ENCODE data around the gene TCHH. TPM values are rescaled to one million over a fixed set of nuclear protein-coding genes. Genes with fewer than 3 reads are reported as not detected.

Gene TCHH
- total and polyA plus RNA-seq, 2 donors (not counting 3 experiments of a cell fraction or from before 2014, with no cell fraction given), result not detected

- no peaks in the 10 kb centered on the region for H3K36me3 ChIP-seq (ENCODE audit: control insufficient read depth in 2 of 2, extremely low read depth in 1 of 2, insufficient read depth in 2 of 2, low read length in 2 of 2)
- no peak overlapping the region for H3K4me2 ChIP-seq (ENCODE audit: insufficient read depth, low read length)
- no peaks in the 10 kb centered on the region for H3K9me1 ChIP-seq (replicated peaks; ENCODE audit: control insufficient read depth, extremely low read depth, insufficient read depth, low read length)
- intact Hi-C loops (cut with micrococcal nuclease), result no loop called here
- H3K9me3 ChIP-seq (replicated peaks; ENCODE audit: control insufficient read depth, insufficient read depth, low read length), result no peaks in the 10 kb centered on the region
- no peaks in the 10 kb centered on the region for H3K79me2 ChIP-seq (ENCODE audit: control insufficient read depth, insufficient read depth, low read length)
- FAIRE-seq (no peak), DNase-seq (ENCODE audit: low read depth, low spot score) (no peak)
- H3K9ac ChIP-seq (replicated peaks; ENCODE audit: extremely low read depth, insufficient read depth, low read length), result no peak overlapping the region
- H3K27ac ChIP-seq (ENCODE audit: insufficient read depth, low read depth, low read length), result no peak overlapping the region
- peaks cover 2% of the 10 kb centered on the region in 2 experiments for H3K27me3 ChIP-seq (ENCODE audit: control insufficient read depth in 2 of 2, insufficient read depth in 2 of 2, low read length in 2 of 2)
- BruUV-seq (replicated peaks), result no TSS peak
- no peak for TF ChIP-seq POLR2AphosphoS5 (IDR thresholded peaks at IDR 0.05; ENCODE audit: insufficient read depth, low read depth, low read length)
- no peak for TF ChIP-seq EZH2 (IDR thresholded peaks at IDR 0.05; ENCODE audit: borderline replicate concordance, low read depth, low read length, severe bottlenecking)
- TF ChIP-seq JUN (IDR thresholded peaks at IDR 0.05; ENCODE audit: borderline replicate concordance, insufficient read depth, insufficient read length, low read depth), result no peak
- TF ChIP-seq CTCF (IDR thresholded peaks at IDR 0.05; ENCODE audit: extremely low read depth in 1 of 2, insufficient read depth in 1 of 2, low read depth in 1 of 2, low read length in 2 of 2), result no peak
- dilution Hi-C loops (cut with MboI; ENCODE audit: extremely low pct_ligation_motif_present, low sequenced_read_pairs), result no loop called here
- H4K20me1 ChIP-seq (replicated peaks; ENCODE audit: control insufficient read depth, extremely low read depth, insufficient read depth, low read length), result no peaks in the 10 kb centered on the region
- no peaks in the 10 kb centered on the region for H3K4me1 ChIP-seq (ENCODE audit: control insufficient read depth, extremely low read depth, insufficient read depth, low read length)
- no peak overlapping the region for H2AFZ ChIP-seq (ENCODE audit: low read depth, low read length)
- ChIA-PET POLR2A (no interaction called here), CTCF (no interaction called here)
- H3K4me3 ChIP-seq (replicated peaks in 1 of 3; ENCODE audit: insufficient read depth in 1 of 3, low read depth in 1 of 3, low read length in 3 of 3), result no peak overlapping the region
These were observed 18.3 kb downstream of the TCHH start for GRCh38 chr1:152096931-152097330.

- no peak within 1 kb of the TSS for H3K4me2 ChIP-seq (ENCODE audit: insufficient read depth, low read length)
- no peak within 1 kb of the TSS for H3K27ac ChIP-seq (ENCODE audit: insufficient read depth, low read depth, low read length)
- BruUV-seq (replicated peaks), result no TSS peak
- FAIRE-seq (no peak), DNase-seq (ENCODE audit: low read depth, low spot score) (no peak)
- no peak within 1 kb of the TSS for H3K9ac ChIP-seq (replicated peaks; ENCODE audit: extremely low read depth, insufficient read depth, low read length)
- H3K9me3 ChIP-seq (replicated peaks; ENCODE audit: control insufficient read depth, insufficient read depth, low read length), result no peaks in the 10 kb centered on the region
- CTCF ChIA-PET, result no interaction called here
- TF ChIP-seq CTCF (IDR thresholded peaks at IDR 0.05; ENCODE audit: extremely low read depth in 1 of 2, insufficient read depth in 1 of 2, low read depth in 1 of 2, low read length in 2 of 2), result no peak
- no peak for TF ChIP-seq POLR2AphosphoS5 (IDR thresholded peaks at IDR 0.05; ENCODE audit: insufficient read depth, low read depth, low read length)
- TF ChIP-seq POLR2A (IDR thresholded peaks at IDR 0.05; ENCODE audit: low read depth, low read length), result no peak
- no peak for TF ChIP-seq JUN (IDR thresholded peaks at IDR 0.05; ENCODE audit: borderline replicate concordance, insufficient read depth, insufficient read length, low read depth)
- TF ChIP-seq EZH2 (IDR thresholded peaks at IDR 0.05; ENCODE audit: borderline replicate concordance, low read depth, low read length, severe bottlenecking), result no peak
- no peak for TF ChIP-seq MYC (IDR thresholded peaks at IDR 0.05; ENCODE audit: low read depth, low read length)
- TF ChIP-seq MAX (IDR thresholded peaks at IDR 0.05; ENCODE audit: insufficient read depth, insufficient read length), result no peak
- dilution Hi-C loops (cut with MboI; ENCODE audit: extremely low pct_ligation_motif_present, low sequenced_read_pairs) (no loop called here), intact Hi-C loops (cut with micrococcal nuclease) (no loop called here)
- no peak within 1 kb of the TSS for H3K4me3 ChIP-seq (replicated peaks in 1 of 3; ENCODE audit: insufficient read depth in 1 of 3, low read depth in 1 of 3, low read length in 3 of 3)
- no peaks in the 10 kb centered on the region for H3K9me1 ChIP-seq (replicated peaks; ENCODE audit: control insufficient read depth, extremely low read depth, insufficient read depth, low read length)
- no peaks in the 10 kb centered on the region for H3K36me3 ChIP-seq (ENCODE audit: control insufficient read depth in 2 of 2, extremely low read depth in 1 of 2, insufficient read depth in 2 of 2, low read length in 2 of 2)
- no peak within 1 kb of the TSS for H2AFZ ChIP-seq (ENCODE audit: low read depth, low read length)
- H3K27me3 ChIP-seq (ENCODE audit: control insufficient read depth in 2 of 2, insufficient read depth in 2 of 2, low read length in 2 of 2), result peaks cover 0 to 4% of the 10 kb centered on the region in 2 experiments
- POLR2A ChIA-PET, result no interaction called here
- no peaks in the 10 kb centered on the region for H3K79me2 ChIP-seq (ENCODE audit: control insufficient read depth, insufficient read depth, low read length)
- no peaks in the 10 kb centered on the region for H4K20me1 ChIP-seq (replicated peaks; ENCODE audit: control insufficient read depth, extremely low read depth, insufficient read depth, low read length)
- no peaks in the 10 kb centered on the region for H3K4me1 ChIP-seq (ENCODE audit: control insufficient read depth, extremely low read depth, insufficient read depth, low read length)
These were observed 26.1 kb downstream of the TCHH start, which contains the start of gene TCHHL1 for GRCh38 chr1:152089014-152089674. Gene TCHHL1 (minus strand): TSS chr1:152089064. CDS start chr1:152088143, 921 bp downstream.
